ENCODE measurements around the gene MFSD8.
"Not testable (repeated sequence)": the region's sequence is repeated elsewhere in the genome, so short reads cannot be mapped to it uniquely, and the experiment has no call there.

MFSD8 gene

GRCh38 chr4:127930175-127930574 lies 34.8 kb downstream of the MFSD8 start:
- DNase-seq = no peak

GRCh38 chr4:127925720-127926119 lies 39.3 kb downstream of the MFSD8 start:
- not testable (repeated sequence) for DNase-seq

GRCh38 chr4:127922226-127922625 lies 42.7 kb downstream of the MFSD8 start:
- no peak for DNase-seq

- DNase-seq = no peak
Measured at GRCh38 chr4:127920521-127920920, 44.5 kb downstream of the MFSD8 start.

GRCh38 chr4:127917151-127917550 lies 47.8 kb downstream of the MFSD8 start:
- DNase-seq = no peak

GRCh38 chr4:127916512-127916911 lies 48.5 kb downstream of the MFSD8 start:
- no peak for DNase-seq

GRCh38 chr4:127905029-127905428 lies 59.9 kb downstream of the MFSD8 start:
- DNase-seq = no peak

GRCh38 chr4:127899682-127900081 lies 65.3 kb downstream of the MFSD8 start:
- not testable (repeated sequence) for DNase-seq

GRCh38 chr4:127896528-127896927 lies 68.4 kb downstream of the MFSD8 start:
- no peak for DNase-seq

GRCh38 chr4:127896069-127896468 lies 68.9 kb downstream of the MFSD8 start:
- no peak for DNase-seq

- no peak for DNase-seq
Measured at GRCh38 chr4:127889903-127890302, 75.1 kb downstream of the MFSD8 start.

GRCh38 chr4:127888559-127888958 lies 76.4 kb downstream of the MFSD8 start:
- DNase-seq = no peak

- no peak for DNase-seq
Measured at GRCh38 chr4:127881563-127881864, 83.5 kb downstream of the MFSD8 start.

- peak; percentile 96 for DNase-seq
Measured at GRCh38 chr4:127880763-127881562, 84.0 kb downstream of the MFSD8 start, which contains the start of gene PLK4. TSS of gene PLK4 (plus strand) at chr4:127880893. CDS start at chr4:127881135, 242 bp downstream.

GRCh38 chr4:127875791-127876190 lies 89.2 kb downstream of the MFSD8 start:
- no peak for DNase-seq

GRCh38 chr4:127870688-127871087 lies 94.3 kb downstream of the MFSD8 start:
- DNase-seq = no peak

- no peak for DNase-seq
Measured at GRCh38 chr4:127870281-127870680, 94.7 kb downstream of the MFSD8 start.

GRCh38 chr4:127868196-127868595 lies 96.8 kb downstream of the MFSD8 start:
- no peak for DNase-seq
